Peyer's patch (tissue), 4 donors: ENCODE results near the gene ZBTB42.

Experiments used
- POLR2A ChIP-seq, 2 donors: fragments of 450-650 bp; IDR thresholded peaks; one replicate each; pipeline ENCODE4 v1.5.1; 2017; ENCODE audit warnings: antibody characterized with exemption in 2 of 2, mild to moderate bottlenecking in 2 of 2, moderate library complexity in 2 of 2
- TF ChIP-seq, protein P1 (sequence below), 6 experiments: fragments of 450-650 bp in 4 of 6; fragments of 200-600 bp in 2 of 6; sonication (generic) in 1 of 6; IDR thresholded peaks; one replicate each; pipeline ENCODE4 v1.5.1; 2017 to 2019; ENCODE audit warnings: antibody characterized with exemption in 6 of 6, mild to moderate bottlenecking in 3 of 6, moderate library complexity in 1 of 6

DNA sequence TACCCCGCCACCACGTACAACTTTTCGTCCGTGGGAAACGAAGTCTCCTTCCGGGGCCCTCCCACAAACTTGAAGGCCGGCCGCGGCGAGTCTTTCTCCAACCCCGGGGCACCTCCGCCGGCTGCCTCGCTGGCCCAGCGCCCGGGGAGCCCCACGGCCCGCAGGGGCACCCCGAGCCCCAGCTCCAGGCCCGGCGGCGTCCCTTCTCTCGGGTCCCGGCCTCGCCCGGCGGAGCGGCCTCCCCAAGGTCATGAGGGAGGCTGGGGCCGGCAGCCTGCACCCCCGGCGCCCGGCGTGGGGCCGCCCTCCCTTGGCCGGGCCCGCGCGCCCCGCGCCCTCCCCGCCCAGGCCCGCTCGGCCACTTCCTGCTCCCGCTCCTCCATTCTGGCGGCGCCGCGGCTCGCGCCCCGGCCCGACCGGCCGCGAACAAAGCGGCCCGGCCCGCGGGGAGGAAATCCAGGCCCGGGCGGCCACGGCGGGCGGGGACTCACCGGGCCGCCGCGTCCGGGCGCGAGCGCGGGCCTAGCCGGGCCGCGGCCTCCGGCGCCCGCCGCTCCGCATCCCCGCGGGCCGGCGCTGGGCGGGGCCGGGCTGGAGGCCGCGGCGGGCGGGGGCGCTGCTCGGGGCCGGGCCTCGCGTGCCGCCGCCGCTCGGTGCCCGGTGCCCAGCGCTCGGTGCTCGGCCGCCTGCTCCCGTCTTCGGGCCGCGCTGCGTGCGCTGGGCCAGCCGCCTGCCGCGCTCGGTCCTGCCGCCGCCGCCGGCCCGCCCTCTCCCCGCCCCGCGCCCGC lies 5.7 kb upstream of the ZBTB42 start, which contains the start of gene AKT1:
- TF ChIP-seq, protein P1, sequence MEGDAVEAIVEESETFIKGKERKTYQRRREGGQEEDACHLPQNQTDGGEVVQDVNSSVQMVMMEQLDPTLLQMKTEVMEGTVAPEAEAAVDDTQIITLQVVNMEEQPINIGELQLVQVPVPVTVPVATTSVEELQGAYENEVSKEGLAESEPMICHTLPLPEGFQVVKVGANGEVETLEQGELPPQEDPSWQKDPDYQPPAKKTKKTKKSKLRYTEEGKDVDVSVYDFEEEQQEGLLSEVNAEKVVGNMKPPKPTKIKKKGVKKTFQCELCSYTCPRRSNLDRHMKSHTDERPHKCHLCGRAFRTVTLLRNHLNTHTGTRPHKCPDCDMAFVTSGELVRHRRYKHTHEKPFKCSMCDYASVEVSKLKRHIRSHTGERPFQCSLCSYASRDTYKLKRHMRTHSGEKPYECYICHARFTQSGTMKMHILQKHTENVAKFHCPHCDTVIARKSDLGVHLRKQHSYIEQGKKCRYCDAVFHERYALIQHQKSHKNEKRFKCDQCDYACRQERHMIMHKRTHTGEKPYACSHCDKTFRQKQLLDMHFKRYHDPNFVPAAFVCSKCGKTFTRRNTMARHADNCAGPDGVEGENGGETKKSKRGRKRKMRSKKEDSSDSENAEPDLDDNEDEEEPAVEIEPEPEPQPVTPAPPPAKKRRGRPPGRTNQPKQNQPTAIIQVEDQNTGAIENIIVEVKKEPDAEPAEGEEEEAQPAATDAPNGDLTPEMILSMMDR (IDR thresholded peaks at IDR 0.05), result no peak
- TF ChIP-seq POLR2A (IDR thresholded peaks at IDR 0.05), result no peak
